ENCODE measurements around the gene FOXC1. TPM values are rescaled to one million over a fixed set of nuclear protein-coding genes. Genes with fewer than 3 reads are reported as not detected.

The FOXC1 gene
- total RNA-seq, 4 donors from 2014 or later: 0.75 to 0.96 (median 0.79) TPM

DNA sequence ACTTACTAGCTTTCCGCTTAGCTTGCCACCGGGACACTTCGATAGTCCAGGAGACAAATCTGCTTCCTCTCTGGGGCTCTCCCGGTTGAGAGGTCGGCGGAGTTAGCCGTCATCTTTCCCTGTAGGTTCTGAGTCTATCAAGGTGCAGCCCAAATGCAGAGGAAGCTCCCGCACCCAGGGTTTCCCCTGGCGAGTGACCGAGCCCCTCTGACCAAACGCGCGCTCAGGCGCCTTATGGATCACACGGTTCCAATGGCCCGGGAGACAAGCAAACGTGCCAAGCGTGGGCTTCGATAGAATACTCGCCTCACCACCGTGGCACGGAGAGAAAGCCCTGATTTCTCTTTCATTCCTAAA is 15.8 kb upstream of the FOXC1 start:
- H3K27me3 ChIP-seq: peaks cover 59% of the 10 kb centered on the region
- DNase-seq: no peak
- WGBS, 2 donors (ENCODE audit: low coverage in 1 of 2): 72 to 81% methylated on average over 3 to 22 of the region's 22 CpGs
- in situ Hi-C loops (cut with MboI; ENCODE audit: low pct_ligation_motif_present in 1 of 4, low pct_unique_long_range_greater_than_20kb in 1 of 4, low sequenced_read_pairs in 3 of 4) (loop anchor here (5.0 to 25.0 kb wide), 6 partner anchors 601 to 1143 kb away; no protein-coding TSS in a partner anchor), intact Hi-C loops (cut with DNase I; ENCODE audit: low total_unique reads) (loop anchor here (10.0 kb wide), 1 partner anchor 1151 kb away; no protein-coding TSS in a partner anchor)
- no peaks in the 10 kb centered on the region for H3K9me3 ChIP-seq
- TF ChIP-seq POLR2A (IDR thresholded peaks at IDR 0.05) (no peak), EP300 (IDR thresholded peaks at IDR 0.05; ENCODE audit: low read depth) (no peak), POLR2AphosphoS5 (IDR thresholded peaks at IDR 0.05) (no peak)
- TF ChIP-seq, protein P1, sequence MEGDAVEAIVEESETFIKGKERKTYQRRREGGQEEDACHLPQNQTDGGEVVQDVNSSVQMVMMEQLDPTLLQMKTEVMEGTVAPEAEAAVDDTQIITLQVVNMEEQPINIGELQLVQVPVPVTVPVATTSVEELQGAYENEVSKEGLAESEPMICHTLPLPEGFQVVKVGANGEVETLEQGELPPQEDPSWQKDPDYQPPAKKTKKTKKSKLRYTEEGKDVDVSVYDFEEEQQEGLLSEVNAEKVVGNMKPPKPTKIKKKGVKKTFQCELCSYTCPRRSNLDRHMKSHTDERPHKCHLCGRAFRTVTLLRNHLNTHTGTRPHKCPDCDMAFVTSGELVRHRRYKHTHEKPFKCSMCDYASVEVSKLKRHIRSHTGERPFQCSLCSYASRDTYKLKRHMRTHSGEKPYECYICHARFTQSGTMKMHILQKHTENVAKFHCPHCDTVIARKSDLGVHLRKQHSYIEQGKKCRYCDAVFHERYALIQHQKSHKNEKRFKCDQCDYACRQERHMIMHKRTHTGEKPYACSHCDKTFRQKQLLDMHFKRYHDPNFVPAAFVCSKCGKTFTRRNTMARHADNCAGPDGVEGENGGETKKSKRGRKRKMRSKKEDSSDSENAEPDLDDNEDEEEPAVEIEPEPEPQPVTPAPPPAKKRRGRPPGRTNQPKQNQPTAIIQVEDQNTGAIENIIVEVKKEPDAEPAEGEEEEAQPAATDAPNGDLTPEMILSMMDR (IDR thresholded peaks at IDR 0.05): no peak
- H3K4me3 ChIP-seq: no peak overlapping the region
- no peaks in the 10 kb centered on the region for H3K36me3 ChIP-seq
- H3K27ac ChIP-seq: no peak overlapping the region
- H3K4me1 ChIP-seq: peaks cover 0 to 14% (median 8%) of the 10 kb centered on the region in 4 donors

DNA sequence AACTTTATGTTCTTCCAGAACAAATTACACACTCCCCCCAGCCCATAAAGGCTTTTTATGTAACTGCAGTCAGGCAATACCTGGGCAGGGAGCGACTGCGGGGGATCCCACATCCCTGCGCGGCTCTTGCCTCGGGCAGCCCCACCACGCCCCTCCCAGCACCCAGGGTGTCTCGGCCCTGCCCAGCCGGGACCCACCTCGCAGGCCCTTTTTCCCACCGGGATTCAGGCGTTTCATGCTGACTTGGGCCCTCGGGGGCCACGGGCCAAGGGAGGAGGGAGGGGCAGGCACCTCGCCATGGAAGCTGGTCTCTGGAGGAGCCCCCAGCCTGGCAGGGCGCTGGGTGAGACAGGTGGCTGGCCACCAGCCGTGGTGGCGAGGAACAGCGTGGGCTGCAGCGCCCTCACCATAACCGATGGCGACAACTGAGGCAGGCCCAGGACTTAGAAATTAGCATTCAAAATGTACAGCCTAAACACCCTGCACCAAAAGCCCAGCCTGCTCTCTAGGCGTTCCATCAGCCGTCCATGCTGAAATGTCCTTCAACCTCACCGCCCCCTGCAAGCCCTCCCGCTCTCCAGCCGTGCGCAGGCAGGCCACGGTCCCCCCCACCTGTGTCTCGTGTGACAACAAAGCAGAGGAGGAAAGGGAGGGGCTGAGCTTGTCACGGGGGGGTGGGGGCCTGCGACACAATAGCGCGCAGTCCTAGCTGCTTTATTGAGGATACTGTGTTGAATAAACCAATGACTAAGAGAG is 15.1 kb upstream of the FOXC1 start:
- peaks cover 0 to 9% (median 6%) of the 10 kb centered on the region in 4 donors for H3K4me1 ChIP-seq
- no peaks in the 10 kb centered on the region for H3K36me3 ChIP-seq
- peaks cover 66% of the 10 kb centered on the region for H3K27me3 ChIP-seq
- WGBS, 2 donors (ENCODE audit: low coverage in 1 of 2): 50 to 68% methylated on average over 4 to 32 of the region's 33 CpGs
- H3K27ac ChIP-seq: no peak overlapping the region
- TF ChIP-seq, protein P1 (IDR thresholded peaks at IDR 0.05): no peak
- no peak for TF ChIP-seq POLR2AphosphoS5 (IDR thresholded peaks at IDR 0.05)
- no peak for DNase-seq
- intact Hi-C loops (cut with DNase I; ENCODE audit: low total_unique reads): loop anchor here (5.0 to 10.0 kb wide), 3 partner anchors 598 to 1150 kb away; no protein-coding TSS in a partner anchor
- no peak overlapping the region for H3K4me3 ChIP-seq
- in situ Hi-C loops (cut with MboI; ENCODE audit: low pct_ligation_motif_present in 1 of 4, low pct_unique_long_range_greater_than_20kb in 1 of 4, low sequenced_read_pairs in 3 of 4): loop anchor here (5.0 to 25.0 kb wide), 6 partner anchors 600 to 1143 kb away; no protein-coding TSS in a partner anchor
- H3K9me3 ChIP-seq: no peaks in the 10 kb centered on the region

- H3K27me3 ChIP-seq: peaks cover 74% of the 10 kb centered on the region
- H3K9me3 ChIP-seq: no peaks in the 10 kb centered on the region
- TF ChIP-seq POLR2A (IDR thresholded peaks at IDR 0.05) (no peak), POLR2AphosphoS5 (IDR thresholded peaks at IDR 0.05) (no peak), EP300 (IDR thresholded peaks at IDR 0.05; ENCODE audit: low read depth) (no peak)
- TF ChIP-seq, protein P1 (IDR thresholded peaks at IDR 0.05): no peak
- no peak for DNase-seq
- in situ Hi-C loops (cut with MboI; ENCODE audit: low pct_ligation_motif_present in 1 of 4, low pct_unique_long_range_greater_than_20kb in 1 of 4, low sequenced_read_pairs in 3 of 4): loop anchor here (10.0 to 25.0 kb wide), 5 partner anchors 599 to 1142 kb away; no protein-coding TSS in a partner anchor
- H3K36me3 ChIP-seq: no peaks in the 10 kb centered on the region
- H3K27ac ChIP-seq: no peak overlapping the region
- H3K4me3 ChIP-seq: no peak overlapping the region
- peaks cover 0 to 7% (median 4%) of the 10 kb centered on the region in 4 donors for H3K4me1 ChIP-seq
- intact Hi-C loops (cut with DNase I; ENCODE audit: low total_unique reads): loop anchor here (1.0 to 10.0 kb wide), 4 partner anchors 597 to 1149 kb away; no protein-coding TSS in a partner anchor
- 70% methylated on average over 28 of the region's 28 CpGs; no CpG with 5 or more reads in 1 of the 2 donors for WGBS, 2 donors (ENCODE audit: low coverage in 1 of 2)
Observed at GRCh38 chr6:1595271-1596087, 14.2 kb upstream of the FOXC1 start.

Data from transverse colon (tissue), 4 donors.